GM18867 (cell line): Measurements from ENCODE around the gene DDRGK1.
"Not testable (repeated sequence)": the region's sequence is repeated elsewhere in the genome, so short reads cannot be mapped to it uniquely, and the experiment has no call there.

Experiments
- ATAC-seq: cut with Tn5 transposase; IDR thresholded peaks from one replicate; pipeline ENCODE4 v1.9.1; 2021; ENCODE audit warnings: mild to moderate bottlenecking, moderate library complexity; ENCODE audit not compliant: unreplicated experiment

Gene DDRGK1

DNA sequence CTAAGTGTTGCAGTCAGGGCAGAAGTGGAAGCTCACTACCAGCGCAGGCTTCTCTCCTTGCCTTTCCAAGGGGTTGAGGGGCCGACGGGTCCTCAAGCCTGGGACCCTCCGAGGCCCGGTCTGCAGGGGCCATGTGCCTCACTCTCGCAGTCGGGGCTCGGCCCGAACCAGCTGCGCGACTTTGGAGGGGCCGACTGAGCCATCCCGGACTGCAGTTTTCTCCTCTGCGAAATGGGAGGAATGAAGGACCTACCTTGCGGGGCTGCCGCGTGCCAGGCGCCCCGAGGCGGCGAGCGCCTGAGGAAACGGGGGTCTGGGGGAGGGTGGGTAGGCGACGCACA lies 36.8 kb downstream of the DDRGK1 start:
- no peak for ATAC-seq

DNA sequence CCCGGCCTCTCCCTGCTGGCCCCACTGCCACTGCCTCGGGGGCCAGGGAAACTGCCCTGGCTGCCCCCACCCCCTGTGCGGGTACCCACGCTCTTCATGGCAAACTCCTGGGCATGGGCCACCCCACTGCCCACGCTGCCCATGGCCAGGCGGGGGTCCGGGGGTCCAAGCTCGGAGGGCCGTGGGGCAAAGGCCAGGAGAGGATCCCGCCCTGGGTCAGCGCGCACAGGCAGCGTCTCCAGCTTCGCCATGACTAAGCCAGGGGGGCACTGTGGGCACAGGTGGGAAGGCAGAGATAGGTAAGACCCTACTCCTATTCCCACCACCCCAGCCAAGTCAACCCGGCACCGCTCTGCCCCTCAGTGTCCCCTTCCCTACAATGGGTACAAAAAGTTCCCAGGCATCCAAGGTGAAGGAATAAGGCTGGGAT lies 37.6 kb downstream of the DDRGK1 start:
- no peak for ATAC-seq

DNA sequence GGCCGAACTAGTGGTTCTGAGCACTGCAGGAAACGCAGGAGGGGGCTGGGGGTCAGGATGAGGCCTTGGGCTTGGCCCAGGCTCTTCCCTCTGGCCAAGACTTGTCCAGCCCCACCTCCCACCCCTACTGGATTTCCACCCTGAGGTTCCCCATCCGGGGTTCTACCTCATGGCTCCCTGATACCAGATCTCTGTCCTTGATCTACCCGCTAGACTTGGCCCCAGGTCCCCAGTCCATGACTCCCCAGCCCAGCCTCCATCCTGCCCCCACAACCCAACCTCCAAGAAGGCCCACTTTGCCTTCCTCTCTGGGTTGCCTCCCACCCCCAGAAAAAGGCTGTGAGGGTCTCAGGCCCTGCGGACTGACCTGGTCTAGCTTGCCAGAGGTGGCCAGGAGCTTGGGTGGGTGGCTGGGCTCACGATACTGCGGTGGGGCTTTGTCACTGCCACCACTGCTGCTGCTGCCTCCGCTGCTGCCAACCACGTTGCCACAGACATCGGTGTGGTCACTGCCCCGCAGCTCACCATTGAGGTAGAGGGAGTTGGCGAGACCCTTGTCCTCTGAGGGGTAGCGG lies 38.1 kb downstream of the DDRGK1 start:
- ATAC-seq, result no peak

DNA sequence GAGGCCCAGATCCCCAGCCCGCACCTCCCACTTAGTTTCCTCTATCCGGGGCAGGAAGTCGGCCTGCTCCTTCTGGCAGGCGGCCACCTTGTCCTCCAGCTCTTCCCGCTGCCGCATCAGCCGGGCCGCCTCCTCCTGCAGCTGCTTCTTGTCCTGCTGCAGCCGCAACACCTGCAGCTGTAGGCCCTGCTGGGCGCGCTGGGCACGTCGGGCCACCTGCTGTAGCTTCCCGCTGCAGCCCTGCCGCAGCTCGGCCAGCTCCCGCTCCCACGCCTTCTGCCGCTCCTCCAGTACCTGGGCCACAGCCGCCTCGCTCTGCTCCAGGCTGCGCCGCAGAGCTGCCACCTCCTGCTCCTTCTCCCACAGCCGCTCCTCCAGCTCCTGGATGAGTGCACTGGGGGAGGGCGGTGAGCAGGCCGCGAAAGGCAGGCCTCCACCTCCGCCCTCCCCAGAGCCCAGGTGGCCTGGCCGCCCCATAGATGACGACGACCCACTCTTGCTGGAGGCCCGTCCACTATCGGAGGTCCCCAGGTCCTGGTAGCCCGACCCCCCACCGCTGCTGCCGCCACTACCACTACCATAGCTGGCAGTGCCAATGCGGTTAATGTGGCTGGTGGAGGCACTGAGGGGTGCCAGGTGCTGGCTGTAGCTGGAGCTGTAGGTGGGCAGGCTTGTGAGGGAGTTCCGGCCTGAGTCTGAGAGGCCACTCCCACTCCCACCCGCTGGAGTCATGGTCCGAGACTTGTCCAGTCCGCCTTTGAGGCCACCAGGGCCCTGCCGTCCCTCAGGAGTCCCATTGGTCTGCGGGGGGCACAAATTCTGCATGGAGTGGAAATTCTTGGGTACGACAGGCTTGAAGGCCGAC lies 38.8 kb downstream of the DDRGK1 start:
- ATAC-seq, result no peak

DNA sequence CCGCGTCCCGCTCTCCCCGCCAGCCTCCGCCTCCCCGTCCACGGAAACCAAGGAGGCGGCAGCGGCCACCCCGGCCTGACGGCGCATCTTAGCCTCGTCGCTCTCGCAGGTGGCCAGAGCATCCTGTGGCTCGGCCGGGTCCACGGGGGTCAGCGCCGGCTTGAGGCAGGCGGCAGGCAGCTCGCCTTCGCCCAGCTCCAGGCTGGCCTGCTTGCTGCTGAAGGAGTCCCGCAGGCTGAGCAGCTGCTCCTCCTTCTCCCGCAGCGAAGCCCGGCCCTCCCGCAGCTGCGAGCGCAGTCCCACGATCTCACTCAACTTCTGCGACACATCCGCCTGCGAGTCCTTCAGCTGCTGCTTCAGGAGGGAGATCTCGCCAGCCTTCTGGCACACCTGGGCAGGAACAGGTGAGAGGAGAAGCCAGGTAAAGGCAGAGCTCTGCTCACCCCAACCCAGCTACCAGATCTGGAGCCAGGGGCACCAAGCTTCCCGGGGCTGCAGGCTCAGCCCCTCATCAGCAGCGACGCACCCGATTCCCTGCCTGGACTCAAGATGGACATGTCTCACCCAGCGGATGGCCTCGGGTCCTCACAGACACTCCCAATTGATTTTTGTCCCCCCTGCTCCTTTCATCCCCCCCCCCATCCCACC lies 39.6 kb downstream of the DDRGK1 start:
- no peak for ATAC-seq

DNA sequence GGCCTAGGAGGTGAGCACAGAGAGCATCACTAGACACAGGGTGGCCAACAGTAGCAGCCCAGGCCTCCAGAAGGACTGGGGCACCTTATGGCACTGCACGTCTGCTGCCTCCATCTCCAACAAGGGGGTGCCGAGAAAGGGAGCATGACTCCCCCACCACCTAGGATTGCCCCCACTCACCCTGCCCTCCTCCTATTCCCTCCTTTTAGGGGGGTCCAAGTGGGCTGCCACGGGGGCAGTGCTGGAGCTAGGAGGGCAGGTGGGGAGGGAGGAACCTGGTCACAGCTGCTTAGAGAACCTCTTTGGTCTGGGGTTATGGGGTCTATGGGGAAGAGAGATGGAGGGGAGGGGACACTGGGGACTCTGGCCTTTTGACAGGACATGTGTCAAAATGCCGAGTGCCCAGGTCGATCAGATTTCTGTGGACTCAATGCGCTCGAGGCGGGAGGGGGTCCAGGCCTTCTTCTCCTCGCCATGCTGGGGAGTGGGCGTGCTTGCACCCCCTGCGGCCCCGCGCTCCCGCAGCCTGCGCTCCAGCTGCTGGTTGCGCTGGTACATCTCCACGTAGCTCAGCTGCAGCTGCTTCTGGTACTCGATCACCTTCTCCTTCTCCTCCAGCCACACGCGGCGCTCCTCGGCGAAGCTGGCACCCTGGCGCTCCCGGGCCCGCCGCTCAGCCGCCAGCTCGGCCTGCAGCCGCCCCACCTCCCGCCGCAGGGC lies 40.3 kb downstream of the DDRGK1 start:
- ATAC-seq, result no peak

DNA sequence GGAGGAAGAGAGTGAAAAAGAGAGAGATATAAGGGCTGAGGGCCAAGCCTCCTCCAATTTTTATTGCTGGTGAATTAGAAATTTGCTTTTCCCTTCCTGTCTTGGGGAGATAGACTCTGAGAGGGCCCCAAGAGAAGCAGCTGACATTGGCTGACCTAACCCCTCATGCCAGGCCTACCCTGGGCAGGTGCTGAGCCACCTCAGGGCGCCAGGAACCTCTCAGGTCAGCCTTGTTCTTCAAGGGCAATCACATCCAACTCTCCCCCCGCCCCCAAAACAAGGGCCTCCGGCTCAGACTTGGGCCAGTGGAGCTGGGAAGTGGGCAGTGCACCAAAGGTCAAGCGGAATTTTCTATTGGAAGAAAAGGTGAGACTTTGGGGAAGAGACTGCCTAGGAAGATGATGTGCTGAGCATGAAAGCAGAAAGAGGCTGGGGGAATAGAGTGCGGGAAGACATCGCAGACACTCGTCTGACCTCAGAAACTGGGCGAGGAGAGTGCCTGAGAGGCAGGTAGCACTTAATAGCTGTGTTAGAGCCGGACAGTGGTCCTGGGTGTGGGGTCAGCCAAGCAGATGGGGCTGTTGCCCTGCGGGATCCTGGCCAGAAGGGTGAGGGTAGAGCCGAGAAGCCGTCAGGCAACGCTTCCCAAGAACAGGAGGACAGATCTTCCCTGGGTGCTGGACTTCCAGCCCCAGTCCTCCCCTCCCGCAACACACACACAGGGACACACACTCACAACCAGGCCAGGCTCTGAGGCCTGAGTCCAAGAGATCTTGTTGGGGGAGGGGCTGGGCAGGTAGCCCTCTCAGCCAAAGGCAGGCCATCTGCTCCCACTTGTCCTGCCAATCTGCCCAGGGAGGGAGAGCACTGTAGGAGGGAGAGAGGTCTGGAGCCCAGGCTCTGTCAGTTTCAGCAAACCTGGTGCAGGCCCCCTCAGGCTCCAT lies 41.1 kb downstream of the DDRGK1 start:
- no peak for ATAC-seq

DNA sequence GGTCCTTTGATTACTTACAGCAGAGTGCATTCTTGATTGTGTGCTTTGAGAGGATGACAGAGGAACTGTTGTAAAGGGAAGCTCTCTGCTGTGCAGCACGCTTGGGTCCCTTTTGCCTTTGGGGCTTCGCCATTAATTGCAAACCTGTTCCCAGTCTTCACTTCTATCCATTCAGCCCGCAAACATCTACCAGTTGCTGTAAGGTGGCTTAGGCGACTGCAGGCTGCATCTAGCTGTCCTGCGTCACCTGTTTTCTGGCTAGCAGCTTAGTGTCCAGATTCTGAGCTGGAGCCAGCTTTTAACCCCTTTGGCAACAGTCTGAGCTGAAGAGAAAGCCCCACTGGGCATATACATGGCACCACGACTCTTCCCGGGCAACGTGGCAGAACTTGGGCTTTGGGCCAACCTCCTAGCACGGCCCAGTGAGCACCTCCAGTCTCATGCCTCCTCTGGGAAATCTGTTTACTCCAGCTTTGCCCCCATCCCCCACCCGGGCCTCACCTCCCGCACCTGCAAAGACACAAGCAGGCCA lies 42.3 kb downstream of the DDRGK1 start:
- no peak for ATAC-seq

DNA sequence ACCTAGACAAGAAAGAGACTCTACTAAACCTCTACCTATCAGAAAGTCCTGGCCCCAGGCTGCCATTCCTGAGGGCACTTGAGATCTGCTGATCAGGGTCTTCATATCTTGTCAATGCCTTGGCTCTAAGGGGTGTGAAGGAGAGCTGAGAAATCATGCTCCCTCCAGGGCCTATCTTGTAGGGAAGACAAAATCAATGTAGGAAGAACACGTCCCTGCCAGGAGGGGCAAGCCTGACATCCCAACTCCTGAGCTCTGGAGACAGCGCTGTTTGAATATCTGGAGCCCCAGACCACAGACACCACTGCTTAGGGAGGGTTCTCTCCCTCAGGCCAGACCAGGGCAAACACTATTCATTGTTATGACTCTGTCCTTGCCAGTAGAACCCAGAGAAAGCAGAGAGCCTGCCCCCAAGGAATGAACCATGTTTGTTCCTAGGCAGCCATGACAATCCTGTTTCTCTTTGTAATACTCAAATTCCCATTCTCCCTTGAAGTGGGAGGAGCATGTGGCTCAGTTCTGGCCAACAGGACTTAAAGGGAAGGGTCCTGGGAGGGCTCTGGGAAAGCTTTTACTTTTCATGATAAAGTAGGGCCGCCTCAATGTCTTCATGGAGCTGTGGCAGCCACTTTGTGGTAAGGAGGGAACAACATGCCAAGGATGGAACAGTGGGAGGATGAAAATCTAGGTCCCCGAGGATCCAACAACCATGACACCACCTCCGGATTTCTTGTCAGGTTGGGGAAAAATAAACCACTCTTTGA lies 43.0 kb downstream of the DDRGK1 start:
- ATAC-seq, result no peak

DNA sequence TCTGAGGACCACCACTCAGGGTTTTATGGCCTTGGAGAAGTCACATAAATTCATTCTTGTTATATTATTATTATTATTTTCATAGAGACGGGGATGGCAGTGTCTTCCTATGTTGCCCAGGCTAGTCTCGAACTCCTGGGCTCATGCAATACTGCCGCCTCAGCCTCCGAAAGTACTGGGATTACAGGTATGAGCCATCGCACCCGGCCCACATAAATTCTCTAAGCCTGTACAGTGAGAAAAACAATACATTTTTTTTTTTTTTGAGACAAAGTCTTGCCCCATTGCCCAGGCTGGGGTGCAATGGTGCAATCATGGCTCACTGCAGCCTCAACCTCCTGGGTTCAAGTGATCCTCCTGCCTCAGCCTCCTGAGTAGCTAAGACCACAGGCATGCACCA lies 44.1 kb downstream of the DDRGK1 start:
- ATAC-seq, result no peak

DNA sequence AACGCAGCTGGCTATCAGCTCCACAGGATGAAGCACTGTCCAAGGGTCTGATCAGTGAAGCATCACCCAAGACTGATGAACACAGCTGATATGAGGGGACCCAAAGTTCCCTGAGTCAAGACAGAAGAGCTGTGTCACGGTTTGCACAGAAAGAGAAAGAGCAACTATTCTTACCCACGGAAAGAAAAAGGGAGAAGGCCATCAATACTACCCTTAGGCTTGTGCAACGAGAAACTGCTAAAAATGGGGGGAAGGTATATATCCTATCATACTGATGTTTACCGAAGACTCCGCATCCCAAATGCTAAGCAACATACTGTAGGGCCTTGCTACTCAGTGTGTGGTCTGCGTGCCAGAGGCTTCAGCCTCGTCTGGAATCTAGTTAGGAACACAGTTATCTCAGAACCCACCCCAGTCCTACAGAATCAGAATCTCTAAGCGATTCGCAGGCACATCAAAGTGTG lies 45.5 kb downstream of the DDRGK1 start:
- no peak for ATAC-seq

DNA sequence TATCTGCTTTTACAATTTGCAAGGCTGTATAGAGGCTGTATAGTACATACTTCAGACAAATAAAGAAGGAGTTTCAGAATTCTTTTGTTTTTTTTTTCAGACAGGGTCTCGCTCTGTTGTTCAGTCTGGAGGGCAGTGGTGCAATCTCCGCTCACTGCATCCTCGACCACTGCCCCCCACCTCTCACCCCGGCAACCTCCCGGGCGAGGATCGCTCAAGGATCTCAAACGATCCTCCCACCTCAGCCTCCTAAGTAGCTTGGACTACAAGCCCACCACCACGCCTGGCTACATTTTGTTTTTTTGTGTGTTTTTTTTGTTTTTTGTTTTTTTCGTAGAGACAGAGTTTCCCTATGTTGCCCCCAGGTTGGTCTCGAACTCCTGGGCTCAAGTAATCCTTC lies 46.7 kb downstream of the DDRGK1 start:
- no peak for ATAC-seq

DNA sequence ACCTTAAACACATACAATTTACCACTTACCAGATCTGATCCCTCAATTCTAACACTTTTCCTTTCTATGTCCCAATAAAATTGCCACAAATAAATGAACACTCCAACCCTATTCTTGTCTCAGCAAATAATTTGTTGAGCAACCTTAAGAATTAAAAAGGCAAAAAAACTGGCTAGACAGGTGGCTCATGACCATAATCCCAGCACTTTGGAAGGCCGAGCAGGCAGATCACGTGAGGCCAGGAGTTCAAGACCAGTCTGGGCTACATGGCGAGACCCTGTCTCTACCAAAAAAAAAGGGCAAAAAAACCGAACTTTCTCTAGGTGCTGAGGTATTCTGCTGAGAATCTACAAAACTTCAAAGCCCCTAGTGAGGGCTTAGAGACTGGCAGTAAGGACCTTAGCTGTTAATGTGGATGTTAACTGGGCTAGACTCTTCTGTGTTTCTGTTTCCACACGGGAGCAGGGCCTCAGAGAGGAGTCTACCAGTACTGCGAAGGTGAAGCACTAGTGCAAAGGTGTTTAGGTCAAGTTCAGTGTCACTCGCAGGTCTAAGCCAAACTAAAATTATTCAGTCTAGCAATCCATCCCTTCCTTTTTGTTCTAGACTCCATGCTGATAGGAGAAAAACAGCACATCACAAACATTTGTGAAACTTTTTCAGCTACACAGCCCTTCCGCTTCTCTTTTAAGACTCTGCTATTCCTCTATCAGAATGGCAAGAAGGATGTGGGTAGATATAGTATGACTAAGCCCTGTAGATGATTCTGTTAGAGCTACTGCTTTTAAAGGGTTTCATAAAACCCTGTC lies 47.5 kb downstream of the DDRGK1 start:
- peak; percentile 73 for ATAC-seq

DNA sequence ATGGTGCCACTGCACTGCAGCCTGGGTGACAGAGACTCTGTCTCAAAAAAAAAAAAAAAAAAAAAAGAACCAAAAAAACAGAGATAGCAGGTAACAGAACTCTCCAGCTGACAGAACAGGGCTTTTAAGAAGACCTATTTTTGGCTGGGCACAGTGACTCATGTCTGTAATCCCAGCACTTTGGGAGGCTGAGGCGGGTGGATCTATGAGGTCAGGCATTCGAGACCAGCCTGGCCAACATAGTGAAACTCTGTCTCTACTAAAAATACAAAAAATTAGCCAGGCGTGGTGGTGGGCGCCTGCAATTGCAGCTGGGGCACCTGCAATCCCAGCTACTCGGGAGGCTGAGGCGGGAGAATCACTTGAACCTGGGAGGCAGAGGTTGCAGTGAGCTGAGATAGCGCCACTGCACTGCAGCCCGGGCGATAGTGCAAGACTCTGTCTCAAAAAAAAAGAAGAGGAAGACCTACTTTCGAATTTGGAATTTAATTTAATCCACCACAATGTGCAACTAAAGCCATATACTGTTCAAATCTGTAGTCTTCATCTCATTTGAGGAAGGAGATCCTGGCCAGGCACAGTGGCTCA lies 52.3 kb downstream of the DDRGK1 start:
- ATAC-seq, result not testable (repeated sequence)

DNA sequence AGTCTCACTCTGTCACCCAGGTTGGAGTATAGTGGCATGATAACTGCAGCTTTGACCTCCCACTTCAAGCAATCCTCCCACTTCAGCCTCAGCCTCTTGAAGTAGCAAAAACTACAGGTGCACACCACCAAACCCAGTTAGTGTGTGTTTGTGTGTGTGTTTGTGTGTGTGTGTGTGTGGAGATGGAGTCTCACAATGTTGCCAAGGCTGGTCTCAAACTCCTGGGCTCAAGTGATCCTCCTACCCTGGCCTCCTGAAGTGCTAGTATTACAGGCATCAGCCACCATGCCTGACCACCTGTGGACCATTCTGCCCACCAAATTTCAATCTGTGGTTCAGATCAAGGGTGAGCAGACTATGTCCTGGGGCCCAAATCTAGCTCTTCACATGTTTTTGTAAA lies 53.6 kb downstream of the DDRGK1 start:
- ATAC-seq, result no peak

DNA sequence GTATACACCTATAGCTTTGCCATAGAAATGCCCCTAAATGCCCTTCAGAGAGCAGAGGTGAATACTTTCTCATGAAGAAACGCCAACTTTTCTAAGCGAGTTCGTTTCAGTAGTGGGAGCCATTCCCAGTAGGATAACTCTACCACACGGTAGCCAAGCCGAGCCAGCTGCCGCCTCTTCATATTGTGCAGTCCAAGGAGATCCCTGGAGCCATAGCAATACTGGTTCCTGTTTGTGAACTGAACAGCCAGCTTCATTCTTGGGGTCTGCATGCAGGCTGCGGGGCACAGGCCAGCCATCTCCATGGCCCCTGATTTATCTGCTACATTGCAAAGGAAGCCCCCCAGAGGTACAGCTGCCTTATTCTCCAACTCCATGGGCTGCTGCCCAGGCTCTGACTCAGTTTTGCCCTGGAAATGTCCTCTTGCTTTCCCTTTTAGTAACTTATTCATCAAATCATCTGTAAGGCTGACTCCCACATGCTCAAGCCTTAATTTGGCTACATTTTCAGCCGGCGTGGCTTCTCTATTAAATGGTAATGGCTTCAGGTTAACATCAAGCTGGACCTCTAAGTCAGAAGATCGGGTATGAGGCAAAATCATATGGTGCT lies 57.6 kb downstream of the DDRGK1 start:
- no peak for ATAC-seq

DNA sequence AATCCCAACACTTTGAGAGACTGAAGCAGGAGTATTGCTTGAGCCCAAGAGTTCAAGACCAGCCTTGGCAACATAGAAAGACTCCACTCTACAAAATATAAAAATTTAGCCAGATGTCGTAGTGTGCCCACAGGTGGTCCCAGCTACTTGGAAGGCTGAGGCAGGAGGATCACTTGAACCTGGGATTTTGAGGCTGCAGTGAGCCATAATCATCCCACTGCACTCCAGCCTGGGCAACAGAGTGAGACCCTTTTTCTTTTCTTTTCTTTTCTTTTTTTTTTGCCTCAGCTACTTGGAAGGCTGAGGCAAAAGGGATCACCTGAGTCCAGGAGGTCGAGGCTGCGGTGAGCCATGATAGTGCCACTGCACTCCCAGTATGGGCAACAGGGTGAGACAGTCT lies 62.7 kb downstream of the DDRGK1 start:
- ATAC-seq, result no peak
